Measurements from ENCODE around the gene CHIT1. TPM values are rescaled to one million over a fixed set of nuclear protein-coding genes. Genes with fewer than 3 reads are reported as not detected.

Gene CHIT1
- total RNA-seq, result under 0.01 TPM in 2 replicates

- Histone ChIP-seq H3K36me3 (ENCODE audit: control insufficient read depth, insufficient read depth, low read length) (no peaks in the 10 kb centered on the region), H3K27me3 (ENCODE audit: control insufficient read depth, insufficient read depth, low read length) (peaks cover 2% of the 10 kb centered on the region), H3K4me3 (ENCODE audit: low read depth, low read length) (no peak within 1 kb of the TSS)
- DNase-seq (ENCODE audit: low read depth) (no peak), FAIRE-seq (no peak)
- no peak for TF ChIP-seq CTCF (IDR thresholded peaks at IDR 0.05; ENCODE audit: insufficient read depth, low read length, severe bottlenecking)
These were observed at the start of gene CHIT1 for GRCh38 chr1:203229471-203230135. CHIT1 (minus strand) TSS chr1:203229673; CDS start chr1:203229636, 37 bp downstream.

GRCh38 chr1:203278885-203279406 lies 49.5 kb upstream of the CHIT1 start:
- Histone ChIP-seq H3K27me3 (ENCODE audit: control insufficient read depth, insufficient read depth, low read length) (no peaks in the 10 kb centered on the region), H3K4me3 (ENCODE audit: low read depth, low read length) (no peak overlapping the region), H3K36me3 (ENCODE audit: control insufficient read depth, insufficient read depth, low read length) (no peaks in the 10 kb centered on the region)
- DNase-seq (ENCODE audit: low read depth), result peak; percentile 65
- no peak for TF ChIP-seq CTCF (IDR thresholded peaks at IDR 0.05; ENCODE audit: insufficient read depth, low read length, severe bottlenecking)
- FAIRE-seq, result no peak

- TF ChIP-seq CTCF (IDR thresholded peaks at IDR 0.05; ENCODE audit: insufficient read depth, low read length, severe bottlenecking), result no peak
- FAIRE-seq (no peak), DNase-seq (ENCODE audit: low read depth) (peak; percentile 68)
- Histone ChIP-seq H3K36me3 (ENCODE audit: control insufficient read depth, insufficient read depth, low read length) (no peaks in the 10 kb centered on the region), H3K27me3 (ENCODE audit: control insufficient read depth, insufficient read depth, low read length) (no peaks in the 10 kb centered on the region), H3K4me3 (ENCODE audit: low read depth, low read length) (no peak overlapping the region)
These were observed 48.8 kb upstream of the CHIT1 start for GRCh38 chr1:203278082-203278884.

- no peak for DNase-seq (ENCODE audit: low read depth)
- Histone ChIP-seq H3K27me3 (ENCODE audit: control insufficient read depth, insufficient read depth, low read length) (no peaks in the 10 kb centered on the region), H3K36me3 (ENCODE audit: control insufficient read depth, insufficient read depth, low read length) (no peaks in the 10 kb centered on the region), H3K4me3 (ENCODE audit: low read depth, low read length) (no peak overlapping the region)
- FAIRE-seq, result no peak
- no peak for TF ChIP-seq CTCF (IDR thresholded peaks at IDR 0.05; ENCODE audit: insufficient read depth, low read length, severe bottlenecking)
These were observed 47.6 kb upstream of the CHIT1 start for GRCh38 chr1:203276916-203277545.

- Histone ChIP-seq H3K4me3 (ENCODE audit: low read depth, low read length) (no peak overlapping the region), H3K36me3 (ENCODE audit: control insufficient read depth, insufficient read depth, low read length) (no peaks in the 10 kb centered on the region), H3K27me3 (ENCODE audit: control insufficient read depth, insufficient read depth, low read length) (no peaks in the 10 kb centered on the region)
- DNase-seq (ENCODE audit: low read depth), result no peak
- no peak for TF ChIP-seq CTCF (IDR thresholded peaks at IDR 0.05; ENCODE audit: insufficient read depth, low read length, severe bottlenecking)
- FAIRE-seq, result no peak
These were observed 46.9 kb upstream of the CHIT1 start for GRCh38 chr1:203276408-203276807.
